SJSA1 (cell line): ENCODE measurements around the gene NFIA. TPM values are rescaled to one million over a fixed set of nuclear protein-coding genes. Genes with fewer than 3 reads are reported as not detected.

ENCODE experiments used
- DNase-seq, 2 experiments: peaks; one replicate each; pipeline ENCODE4 v3.0.0-alpha.2; 2015 to 2020; ENCODE audit warnings: low spot score in 2 of 2, low read depth in 1 of 2
- H3K27ac ChIP-seq: fragments of 250-450 bp; sonication (Bioruptor Pico); 2 replicates; pipeline ENCODE4 v1.5.1; 2020; ENCODE audit warnings: mild to moderate bottlenecking, moderate library complexity
- H3K27me3 ChIP-seq: fragments of 250-450 bp; sonication (Bioruptor Pico); replicated peaks from 2 replicates; pipeline ENCODE4 v1.5.1; 2020; ENCODE audit warnings: mild to moderate bottlenecking, moderate library complexity
- H3K36me3 ChIP-seq: fragments of 250-450 bp; sonication (Bioruptor Pico); 2 replicates; pipeline ENCODE4 v1.5.1; 2020; ENCODE audit warnings: mild to moderate bottlenecking
- H3K4me1 ChIP-seq: fragments of 250-450 bp; sonication (Bioruptor Pico); replicated peaks from 2 replicates; pipeline ENCODE4 v1.6.1; 2021; ENCODE audit warnings: mild to moderate bottlenecking
- H3K4me3 ChIP-seq: fragments of 250-450 bp; sonication (Bioruptor Pico); 2 replicates; pipeline ENCODE4 v1.5.1; 2020; ENCODE audit warnings: mild to moderate bottlenecking
- H3K9me3 ChIP-seq: fragments of 250-450 bp; sonication (Bioruptor Pico); replicated peaks from 2 replicates; pipeline ENCODE4 v1.5.1; 2020; ENCODE audit warnings: mild to moderate bottlenecking
- total RNA-seq: library from RNA; depleted of rRNA; stranded (reverse); fragments of >200 nt; shearing (Covaris generic); gene quantifications from 2 replicates; pipeline ENCODE4 v1.2.3, GENCODE V29; 2014

The NFIA gene
- total RNA-seq, 1 experiment from 2014 or later: 0.74 TPM

- H3K27ac ChIP-seq: no peak overlapping the region
- H3K4me3 ChIP-seq: no peak overlapping the region
- no peaks in the 10 kb centered on the region; the same call in 1 of the 2 replicates for H3K27me3 ChIP-seq
- no peak for DNase-seq
- no peaks in the 10 kb centered on the region for H3K36me3 ChIP-seq
- H3K9me3 ChIP-seq: no peaks in the 10 kb centered on the region
- no peaks in the 10 kb centered on the region for H3K4me1 ChIP-seq
These were observed 29.0 kb downstream of the NFIA start for GRCh38 chr1:61111084-61112004.

- Histone ChIP-seq H3K9me3 (no peaks in the 10 kb centered on the region), H3K4me3 (no peak overlapping the region), H3K27me3 (no peaks in the 10 kb centered on the region; the same call in 1 of the 2 replicates), H3K36me3 (no peaks in the 10 kb centered on the region), H3K4me1 (no peaks in the 10 kb centered on the region), H3K27ac (no peak overlapping the region)
- no peak for DNase-seq
These were observed 32.0 kb downstream of the NFIA start for GRCh38 chr1:61114178-61114870.

- DNase-seq: no peak
- H3K27ac ChIP-seq: no peak overlapping the region
- no peak overlapping the region for H3K4me3 ChIP-seq
- no peaks in the 10 kb centered on the region for H3K36me3 ChIP-seq
- H3K27me3 ChIP-seq: no peaks in the 10 kb centered on the region; the same call in 1 of the 2 replicates
- no peaks in the 10 kb centered on the region for H3K4me1 ChIP-seq
- no peaks in the 10 kb centered on the region for H3K9me3 ChIP-seq
These were observed 33.1 kb downstream of the NFIA start for GRCh38 chr1:61115436-61115835.

- no peak overlapping the region for H3K4me3 ChIP-seq
- no peak for DNase-seq
- no peaks in the 10 kb centered on the region for H3K4me1 ChIP-seq
- H3K36me3 ChIP-seq: no peaks in the 10 kb centered on the region
- H3K27me3 ChIP-seq: no peaks in the 10 kb centered on the region; the same call in 1 of the 2 replicates
- no peak overlapping the region for H3K27ac ChIP-seq
- no peaks in the 10 kb centered on the region for H3K9me3 ChIP-seq
These were observed 34.1 kb downstream of the NFIA start for GRCh38 chr1:61116421-61116820.

- H3K9me3 ChIP-seq: no peaks in the 10 kb centered on the region
These were observed 34.9 kb downstream of the NFIA start for GRCh38 chr1:61117283-61117682.

GRCh38 chr1:61119085-61119484 lies 36.7 kb downstream of the NFIA start:
- no peak for DNase-seq
- no peaks in the 10 kb centered on the region; the same call in 1 of the 2 replicates for H3K27me3 ChIP-seq
- H3K4me1 ChIP-seq: no peaks in the 10 kb centered on the region
- no peak overlapping the region for H3K27ac ChIP-seq
- no peaks in the 10 kb centered on the region for H3K36me3 ChIP-seq
- no peaks in the 10 kb centered on the region for H3K9me3 ChIP-seq
- no peak overlapping the region for H3K4me3 ChIP-seq

More at GRCh38 chr1:61117283-61117682, 34.9 kb downstream of the NFIA start:
- H3K4me3 ChIP-seq: no peak overlapping the region
- H3K36me3 ChIP-seq: no peaks in the 10 kb centered on the region
- no peak for DNase-seq
- no peak overlapping the region for H3K27ac ChIP-seq
- no peaks in the 10 kb centered on the region; the same call in 1 of the 2 replicates for H3K27me3 ChIP-seq
- no peaks in the 10 kb centered on the region for H3K4me1 ChIP-seq

GRCh38 chr1:61120246-61120840 lies 38.0 kb downstream of the NFIA start:
- H3K27ac ChIP-seq: no peak overlapping the region
- H3K27me3 ChIP-seq: no peaks in the 10 kb centered on the region; the same call in 1 of the 2 replicates
- H3K9me3 ChIP-seq: no peaks in the 10 kb centered on the region
- no peaks in the 10 kb centered on the region for H3K4me1 ChIP-seq
- no peak overlapping the region for H3K4me3 ChIP-seq
- no peaks in the 10 kb centered on the region for H3K36me3 ChIP-seq
- no peak for DNase-seq

GRCh38 chr1:61120998-61121397 lies 38.6 kb downstream of the NFIA start:
- DNase-seq: no peak
- Histone ChIP-seq H3K4me3 (no peak overlapping the region), H3K4me1 (no peaks in the 10 kb centered on the region), H3K9me3 (no peaks in the 10 kb centered on the region), H3K27me3 (no peaks in the 10 kb centered on the region; the same call in 1 of the 2 replicates), H3K36me3 (no peaks in the 10 kb centered on the region), H3K27ac (no peak overlapping the region)

- no peaks in the 10 kb centered on the region for H3K27me3 ChIP-seq
- no peaks in the 10 kb centered on the region for H3K9me3 ChIP-seq
- H3K4me3 ChIP-seq: no peak overlapping the region
- no peaks in the 10 kb centered on the region for H3K4me1 ChIP-seq
- no peak for DNase-seq
- H3K27ac ChIP-seq: no peak overlapping the region
- no peaks in the 10 kb centered on the region for H3K36me3 ChIP-seq
These were observed 39.3 kb downstream of the NFIA start for GRCh38 chr1:61121631-61122030.

- Histone ChIP-seq H3K4me1 (no peaks in the 10 kb centered on the region), H3K36me3 (no peaks in the 10 kb centered on the region), H3K27ac (no peak overlapping the region), H3K4me3 (no peak overlapping the region), H3K27me3 (no peaks in the 10 kb centered on the region), H3K9me3 (no peaks in the 10 kb centered on the region)
- DNase-seq: no peak
These were observed 40.0 kb downstream of the NFIA start for GRCh38 chr1:61122389-61122788.

- no peaks in the 10 kb centered on the region for H3K4me1 ChIP-seq
- no peaks in the 10 kb centered on the region for H3K27me3 ChIP-seq
- no peaks in the 10 kb centered on the region for H3K9me3 ChIP-seq
- H3K4me3 ChIP-seq: no peak overlapping the region
- no peak overlapping the region for H3K27ac ChIP-seq
- no peaks in the 10 kb centered on the region for H3K36me3 ChIP-seq
- no peak for DNase-seq
These were observed 41.0 kb downstream of the NFIA start for GRCh38 chr1:61123326-61123725.

GRCh38 chr1:61124078-61124477 lies 41.7 kb downstream of the NFIA start:
- no peaks in the 10 kb centered on the region for H3K4me1 ChIP-seq
- DNase-seq: no peak
- H3K36me3 ChIP-seq: no peaks in the 10 kb centered on the region
- H3K27ac ChIP-seq: no peak overlapping the region
- no peaks in the 10 kb centered on the region for H3K27me3 ChIP-seq
- H3K9me3 ChIP-seq: no peaks in the 10 kb centered on the region
- no peak overlapping the region for H3K4me3 ChIP-seq

- no peaks in the 10 kb centered on the region for H3K4me1 ChIP-seq
- DNase-seq: no peak
- H3K27ac ChIP-seq: no peak overlapping the region
- H3K27me3 ChIP-seq: no peaks in the 10 kb centered on the region
- no peaks in the 10 kb centered on the region for H3K36me3 ChIP-seq
- H3K4me3 ChIP-seq: no peak overlapping the region
- no peaks in the 10 kb centered on the region for H3K9me3 ChIP-seq
These were observed 42.3 kb downstream of the NFIA start for GRCh38 chr1:61124696-61125095.

- no peaks in the 10 kb centered on the region for H3K9me3 ChIP-seq
- H3K36me3 ChIP-seq: no peaks in the 10 kb centered on the region
- no peak overlapping the region for H3K4me3 ChIP-seq
- no peak overlapping the region for H3K27ac ChIP-seq
- no peak for DNase-seq
- H3K4me1 ChIP-seq: no peaks in the 10 kb centered on the region
- H3K27me3 ChIP-seq: no peaks in the 10 kb centered on the region
These were observed 42.9 kb downstream of the NFIA start for GRCh38 chr1:61125263-61125662.
